ENCODE data around the gene KIF26B.

GRCh38 chr1:245156041-245156735 lies 1.4 kb downstream of the KIF26B start:
- TF ChIP-seq CTCF (IDR thresholded peaks at IDR 0.05; ENCODE audit: low read depth, low read length): peak; percentile 61
- TF ChIP-seq EZH2phosphoT487 (IDR thresholded peaks at IDR 0.05; ENCODE audit: low read depth): no peak

All from OCI-LY3 (cell line).